Measurements from ENCODE around the gene THSD4.

- no peak for TF ChIP-seq CTCF (IDR thresholded peaks at IDR 0.05; ENCODE audit: low read length)
- no peak for TF ChIP-seq EZH2 (IDR thresholded peaks at IDR 0.05; ENCODE audit: borderline replicate concordance, low read length)
Measured at GRCh38 chr15:71581398-71581930, 466.2 kb downstream of the THSD4 start.
